ENCODE measurements around the gene STON1. TPM values are rescaled to one million over a fixed set of nuclear protein-coding genes. Genes with fewer than 3 reads are reported as not detected.

Gene STON1
- total RNA-seq (1 to 10 TPM; 1.3 TPM), total RNA-seq (0.14 to 5.4 (median 1.2) reads per million in 172 experiments)
- polyA plus RNA-seq (2013, experiment 1 of 2), result 1.7 TPM
- 1.8 TPM for polyA plus RNA-seq (2013, experiment 2 of 2)

GRCh38 chr2:48530033-48530811, at the start of gene STON1:
Gene STON1, plus strand, starts transcription at chr2:48530154. Its CDS starts 50,480 bp downstream, at chr2:48580634.
- H3K4me1 Mint-ChIP-seq (ENCODE audit: low read depth), result peaks cover 15% of the 10 kb centered on the region
- H3K36me3 Mint-ChIP-seq (ENCODE audit: low read depth), result no peaks in the 10 kb centered on the region
- H3K27ac ChIP-seq (ENCODE audit: low read depth in 1 of 2, low read length in 2 of 2), result no peak within 1 kb of the TSS
- DNase-seq (peak in 12 of 14 experiments; percentile 4 to 69 (median 28)), ATAC-seq (ENCODE audit: poor library complexity) (peak; percentile 66)
- no peaks in the 10 kb centered on the region for H3K9me3 Mint-ChIP-seq
- no peaks in the 10 kb centered on the region for H3K9me3 ChIP-seq (ENCODE audit: control insufficient read depth in 1 of 2, insufficient read depth in 1 of 2, low read length in 2 of 2)
- no peaks in the 10 kb centered on the region for H3K36me3 ChIP-seq (ENCODE audit: insufficient read depth, low read length)
- TF ChIP-seq CTCF (IDR thresholded peaks at IDR 0.05), result peak; percentile 20
- no peaks in the 10 kb centered on the region for H3K27me3 Mint-ChIP-seq
- CTCF ChIA-PET, result no interaction called here
- intact Hi-C loops (cut with DNase I, micrococcal nuclease), result no loop called here
- peak within 1 kb of the TSS; percentile 60 for H3K4me3 ChIP-seq (ENCODE audit: low read length)
- H3K4me3 Mint-ChIP-seq, result peak within 1 kb of the TSS; percentile 88
- POLR2A ChIA-PET, result no interaction called here
- no peak within 1 kb of the TSS for H3K27ac Mint-ChIP-seq
- H3K27me3 ChIP-seq (ENCODE audit: control insufficient read depth in 1 of 2, insufficient read depth in 2 of 2, low read length in 2 of 2), result no peaks in the 10 kb centered on the region
- H3K4me1 ChIP-seq (ENCODE audit: insufficient read depth, low read length), result peaks cover 15% of the 10 kb centered on the region

- POLR2A ChIA-PET, result no interaction called here
- no peak overlapping the region for H3K27ac Mint-ChIP-seq
- no peak for ATAC-seq (ENCODE audit: poor library complexity)
- no peaks in the 10 kb centered on the region for H3K4me1 Mint-ChIP-seq (ENCODE audit: low read depth)
- Histone ChIP-seq H3K27me3 (ENCODE audit: control insufficient read depth in 1 of 2, insufficient read depth in 2 of 2, low read length in 2 of 2) (no peaks in the 10 kb centered on the region), H3K4me1 (ENCODE audit: insufficient read depth, low read length) (no peaks in the 10 kb centered on the region), H3K36me3 (ENCODE audit: insufficient read depth, low read length) (peaks cover 73% of the 10 kb centered on the region), H3K27ac (ENCODE audit: low read depth in 1 of 2, low read length in 2 of 2) (no peak overlapping the region), H3K4me3 (ENCODE audit: low read length) (no peak overlapping the region), H3K9me3 (ENCODE audit: control insufficient read depth in 1 of 2, insufficient read depth in 1 of 2, low read length in 2 of 2) (no peaks in the 10 kb centered on the region)
- H3K9me3 Mint-ChIP-seq, result no peaks in the 10 kb centered on the region
- CTCF ChIA-PET, result no interaction called here
- no peak for DNase-seq
- no peak for TF ChIP-seq CTCF (IDR thresholded peaks at IDR 0.05)
- no peaks in the 10 kb centered on the region for H3K27me3 Mint-ChIP-seq
- peaks cover 90% of the 10 kb centered on the region for H3K36me3 Mint-ChIP-seq (ENCODE audit: low read depth)
- intact Hi-C loops (cut with DNase I, micrococcal nuclease), result no loop called here
- H3K4me3 Mint-ChIP-seq, result no peak overlapping the region
Observed at GRCh38 chr2:48480526-48480925, 49.4 kb upstream of the STON1 start.

GRCh38 chr2:48482313-48482712, 47.6 kb upstream of the STON1 start:
- DNase-seq, result no peak
- Mint-ChIP-seq H3K9me3 (no peaks in the 10 kb centered on the region), H3K4me3 (no peak overlapping the region), H3K36me3 (ENCODE audit: low read depth) (peaks cover 87% of the 10 kb centered on the region), H3K27me3 (no peaks in the 10 kb centered on the region), H3K4me1 (ENCODE audit: low read depth) (no peaks in the 10 kb centered on the region), H3K27ac (no peak overlapping the region)
- ChIA-PET POLR2A (no interaction called here), CTCF (no interaction called here)
- TF ChIP-seq CTCF (IDR thresholded peaks at IDR 0.05), result no peak
- no peak overlapping the region for H3K4me3 ChIP-seq (ENCODE audit: low read length)
- H3K4me1 ChIP-seq (ENCODE audit: insufficient read depth, low read length), result no peaks in the 10 kb centered on the region
- ATAC-seq (ENCODE audit: poor library complexity), result no peak
- intact Hi-C loops (cut with DNase I, micrococcal nuclease), result no loop called here
- no peaks in the 10 kb centered on the region for H3K27me3 ChIP-seq (ENCODE audit: control insufficient read depth in 1 of 2, insufficient read depth in 2 of 2, low read length in 2 of 2)
- no peak overlapping the region for H3K27ac ChIP-seq (ENCODE audit: low read depth in 1 of 2, low read length in 2 of 2)
- no peaks in the 10 kb centered on the region for H3K9me3 ChIP-seq (ENCODE audit: control insufficient read depth in 1 of 2, insufficient read depth in 1 of 2, low read length in 2 of 2)
- H3K36me3 ChIP-seq (ENCODE audit: insufficient read depth, low read length), result peaks cover 87% of the 10 kb centered on the region
